Hippocampal formation (tissue), 2 donors: Measurements from ENCODE around the gene ARL5A.
"Not testable (repeated sequence)": the region's sequence is repeated elsewhere in the genome, so short reads cannot be mapped to it uniquely, and the experiment has no call there.

Experiments used
- DNase-seq, 2 donors: peaks; one replicate each; lab custom pipeline; 2025; lab: John Stamatoyannopoulos, UW

The ARL5A gene

GRCh38 chr2:151795646-151796240 lies 32.5 kb downstream of the ARL5A start:
- DNase-seq: no peak

- not testable (repeated sequence) for DNase-seq
Observed at GRCh38 chr2:151794422-151794821, 33.8 kb downstream of the ARL5A start.

GRCh38 chr2:151793123-151793522 lies 35.1 kb downstream of the ARL5A start:
- no peak for DNase-seq

GRCh38 chr2:151792589-151792988 lies 35.6 kb downstream of the ARL5A start:
- no peak for DNase-seq

GRCh38 chr2:151791545-151791944 lies 36.7 kb downstream of the ARL5A start:
- no peak for DNase-seq

- DNase-seq: no peak
Observed at GRCh38 chr2:151790689-151791088, 37.5 kb downstream of the ARL5A start.

GRCh38 chr2:151789055-151789834 lies 39.0 kb downstream of the ARL5A start:
- DNase-seq: no peak

GRCh38 chr2:151786483-151786882 lies 41.7 kb downstream of the ARL5A start:
- DNase-seq: no peak

GRCh38 chr2:151786077-151786476 lies 42.1 kb downstream of the ARL5A start:
- DNase-seq: no peak

- DNase-seq: no peak
Observed at GRCh38 chr2:151783133-151783520, 45.1 kb downstream of the ARL5A start.

GRCh38 chr2:151782378-151783132 lies 45.7 kb downstream of the ARL5A start:
- DNase-seq: no peak

- no peak for DNase-seq
Observed at GRCh38 chr2:151781642-151782041, 46.6 kb downstream of the ARL5A start.

GRCh38 chr2:151780938-151781337 lies 47.3 kb downstream of the ARL5A start:
- DNase-seq: no peak

GRCh38 chr2:151777935-151778334 lies 50.3 kb downstream of the ARL5A start:
- no peak for DNase-seq

GRCh38 chr2:151777487-151777886 lies 50.7 kb downstream of the ARL5A start:
- DNase-seq: no peak

GRCh38 chr2:151776367-151776766 lies 51.9 kb downstream of the ARL5A start:
- no peak for DNase-seq

GRCh38 chr2:151775057-151775740 lies 53.0 kb downstream of the ARL5A start:
- DNase-seq: no peak

- DNase-seq: no peak
Observed at GRCh38 chr2:151774506-151774905, 53.7 kb downstream of the ARL5A start.

GRCh38 chr2:151771599-151772358 lies 56.4 kb downstream of the ARL5A start:
- DNase-seq: no peak

GRCh38 chr2:151770995-151771394 lies 57.2 kb downstream of the ARL5A start:
- no peak for DNase-seq

- DNase-seq: no peak
Observed at GRCh38 chr2:151769606-151770005, 58.6 kb downstream of the ARL5A start.

GRCh38 chr2:151767536-151767935 lies 60.7 kb downstream of the ARL5A start:
- no peak for DNase-seq
